Testis (tissue), 3 donors: Measurements from ENCODE around the gene UTS2B. TPM values are rescaled to one million over a fixed set of nuclear protein-coding genes. Genes with fewer than 3 reads are reported as not detected.

Source experiments
- DNase-seq: peaks from one replicate; pipeline ENCODE4 v3.0.0-alpha.2; 2019
- H3K27ac ChIP-seq, 2 donors: fragments of 200-600 bp; sonication (generic); one replicate each; pipeline ENCODE4 v1.5.1; 2019
- H3K27me3 ChIP-seq: fragments of 200-600 bp; sonication (generic); one replicate; pipeline ENCODE4 v1.5.1; 2019
- H3K36me3 ChIP-seq: fragments of 200-600 bp; sonication (generic); one replicate; pipeline ENCODE4 v1.5.1; 2017; ENCODE audit warnings: low read depth; ENCODE audit errors: missing control alignments
- H3K4me1 ChIP-seq: fragments of 200-600 bp; sonication (generic); one replicate; pipeline ENCODE4 v1.5.1; 2019
- H3K4me3 ChIP-seq, 2 donors: fragments of 200-600 bp; sonication (generic); one replicate each; pipeline ENCODE4 v1.5.1; 2017 to 2019
- H3K9me3 ChIP-seq: fragments of 200-600 bp; sonication (generic); one replicate; pipeline ENCODE4 v1.5.1; 2017
- CTCF ChIP-seq, 3 experiments: fragments of 450-650 bp in 2 of 3; fragments of 200-600 bp in 1 of 3; sonication (generic) in 1 of 3; IDR thresholded peaks; one replicate each; pipeline ENCODE4 v1.5.1; 2016 to 2019; ENCODE audit warnings: antibody characterized with exemption in 3 of 3, mild to moderate bottlenecking in 2 of 3, moderate library complexity in 1 of 3
- POLR2A ChIP-seq: fragments of 450-650 bp; IDR thresholded peaks from one replicate; pipeline ENCODE4 v1.6.1; 2017; ENCODE audit warnings: antibody characterized with exemption, mild to moderate bottlenecking, moderate library complexity
- WGBS, 2 donors: methylation state at CpG; one replicate each; pipeline ENCODE4 v1.1.5; 2018; 5-methylcytosine and 5-hydroxymethylcytosine counted together
- intact Hi-C: fragments of 100-400 bp; cut with DNase I; formaldehyde crosslinking; loops from one replicate; pipeline ENCODE4 v1.15.1; 2023; ENCODE audit warnings: low total_unique reads
- polyA plus RNA-seq: library from polyadenylated mRNA; stranded (reverse); fragments of 350-450 nt; fragmentation: Illumina TruSeq; extraction: RNeasy Lipid Tissue Mini Kit (QIAGEN cat#74804); gene quantifications from one replicate; pipeline ENCODE4 v1.2.3, GENCODE V29; 2014; ENCODE audit warnings: low read depth, low replicate concordance; ENCODE audit not compliant: insufficient read depth
- total RNA-seq, 2 donors: library from RNA; depleted of rRNA; stranded (reverse); fragments of >200 nt; gene quantifications; one replicate each; pipeline ENCODE4 v1.2.3, GENCODE V29; 2016

The UTS2B gene
- total and polyA plus RNA-seq, 3 donors from 2014 or later = 5.9 to 13.1 (median 12.3) TPM

GRCh38 chr3:191313296-191313695, 17.0 kb downstream of the UTS2B start:
- 86 to 94% methylated on average over 2 of the region's 2 CpGs for WGBS, 2 donors
- no peaks in the 10 kb centered on the region for H3K27me3 ChIP-seq
- no peaks in the 10 kb centered on the region for H3K4me1 ChIP-seq
- H3K9me3 ChIP-seq = no peaks in the 10 kb centered on the region
- intact Hi-C loops = no loop called here
- DNase-seq = no peak
- TF ChIP-seq CTCF (IDR thresholded peaks at IDR 0.05) (no peak), POLR2A (no peak)
- H3K36me3 ChIP-seq = no peaks in the 10 kb centered on the region
- H3K27ac ChIP-seq = no peak overlapping the region
- no peak overlapping the region for H3K4me3 ChIP-seq

- Histone ChIP-seq H3K4me1 (no peaks in the 10 kb centered on the region), H3K4me3 (no peak overlapping the region), H3K9me3 (no peaks in the 10 kb centered on the region), H3K27me3 (no peaks in the 10 kb centered on the region), H3K27ac (no peak overlapping the region), H3K36me3 (no peaks in the 10 kb centered on the region)
- WGBS, 2 donors = 78 to 86% methylated on average over 4 of the region's 4 CpGs
- TF ChIP-seq CTCF (IDR thresholded peaks at IDR 0.05) (no peak), POLR2A (no peak)
- DNase-seq = no peak
- intact Hi-C loops = no loop called here
Measured at GRCh38 chr3:191307341-191307740, 23.0 kb downstream of the UTS2B start.

- no peaks in the 10 kb centered on the region for H3K27me3 ChIP-seq
- no peak for DNase-seq
- no peak overlapping the region for H3K27ac ChIP-seq
- WGBS, 2 donors = 82 to 91% methylated on average over 4 of the region's 4 CpGs
- H3K9me3 ChIP-seq = no peaks in the 10 kb centered on the region
- no peaks in the 10 kb centered on the region for H3K36me3 ChIP-seq
- no peaks in the 10 kb centered on the region for H3K4me1 ChIP-seq
- intact Hi-C loops = no loop called here
- TF ChIP-seq POLR2A (no peak), CTCF (IDR thresholded peaks at IDR 0.05) (no peak)
- no peak overlapping the region for H3K4me3 ChIP-seq
Measured at GRCh38 chr3:191306428-191306827, 23.9 kb downstream of the UTS2B start.

- Histone ChIP-seq H3K27me3 (no peaks in the 10 kb centered on the region), H3K27ac (no peak overlapping the region), H3K4me3 (no peak overlapping the region), H3K4me1 (no peaks in the 10 kb centered on the region), H3K36me3 (no peaks in the 10 kb centered on the region), H3K9me3 (no peaks in the 10 kb centered on the region)
- TF ChIP-seq CTCF (IDR thresholded peaks at IDR 0.05) (no peak), POLR2A (no peak)
- no peak for DNase-seq
- intact Hi-C loops = no loop called here
- WGBS, 2 donors = 79 to 80% methylated on average over 3 of the region's 3 CpGs
Measured at GRCh38 chr3:191303596-191303995, 26.7 kb downstream of the UTS2B start.

GRCh38 chr3:191302451-191302850, 27.9 kb downstream of the UTS2B start:
- intact Hi-C loops = no loop called here
- Histone ChIP-seq H3K36me3 (no peaks in the 10 kb centered on the region), H3K27me3 (no peaks in the 10 kb centered on the region), H3K4me3 (no peak overlapping the region), H3K27ac (no peak overlapping the region), H3K4me1 (no peaks in the 10 kb centered on the region), H3K9me3 (no peaks in the 10 kb centered on the region)
- no peak for DNase-seq
- 77 to 83% methylated on average over 2 of the region's 2 CpGs for WGBS, 2 donors
- TF ChIP-seq POLR2A (no peak), CTCF (IDR thresholded peaks at IDR 0.05) (no peak)
